HS-27A (cell line): ENCODE data around the gene CCDC60.

Experiments used
- DNase-seq: peaks from one replicate; pipeline ENCODE4 v3.0.0-alpha.2; 2012; ENCODE audit warnings: low read depth, missing footprints

Gene CCDC60, protein sequence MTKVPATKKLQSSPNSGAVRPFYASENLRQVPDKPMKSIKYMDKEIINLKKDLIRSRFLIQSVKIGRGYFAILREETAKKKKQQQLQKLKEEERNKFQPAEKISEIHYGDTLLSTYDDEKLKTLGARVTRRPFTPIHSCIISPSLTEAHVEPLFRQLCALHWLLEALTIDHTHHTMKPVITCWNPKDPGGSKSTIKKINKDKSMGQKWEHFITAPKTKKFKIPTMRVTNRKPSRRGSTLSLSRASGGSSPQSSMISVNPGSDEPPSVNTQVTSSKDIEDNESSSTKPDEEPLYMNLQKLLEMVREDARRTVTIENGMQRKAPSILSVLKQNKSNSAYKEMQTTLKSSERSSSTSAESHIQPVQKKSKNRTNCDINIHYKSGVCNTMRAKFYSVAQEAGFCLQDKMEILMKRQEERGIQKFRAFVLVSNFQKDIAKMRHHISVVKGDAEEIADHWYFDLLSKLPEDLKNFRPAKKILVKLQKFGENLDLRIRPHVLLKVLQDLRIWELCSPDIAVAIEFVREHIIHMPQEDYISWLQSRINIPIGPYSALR

DNA sequence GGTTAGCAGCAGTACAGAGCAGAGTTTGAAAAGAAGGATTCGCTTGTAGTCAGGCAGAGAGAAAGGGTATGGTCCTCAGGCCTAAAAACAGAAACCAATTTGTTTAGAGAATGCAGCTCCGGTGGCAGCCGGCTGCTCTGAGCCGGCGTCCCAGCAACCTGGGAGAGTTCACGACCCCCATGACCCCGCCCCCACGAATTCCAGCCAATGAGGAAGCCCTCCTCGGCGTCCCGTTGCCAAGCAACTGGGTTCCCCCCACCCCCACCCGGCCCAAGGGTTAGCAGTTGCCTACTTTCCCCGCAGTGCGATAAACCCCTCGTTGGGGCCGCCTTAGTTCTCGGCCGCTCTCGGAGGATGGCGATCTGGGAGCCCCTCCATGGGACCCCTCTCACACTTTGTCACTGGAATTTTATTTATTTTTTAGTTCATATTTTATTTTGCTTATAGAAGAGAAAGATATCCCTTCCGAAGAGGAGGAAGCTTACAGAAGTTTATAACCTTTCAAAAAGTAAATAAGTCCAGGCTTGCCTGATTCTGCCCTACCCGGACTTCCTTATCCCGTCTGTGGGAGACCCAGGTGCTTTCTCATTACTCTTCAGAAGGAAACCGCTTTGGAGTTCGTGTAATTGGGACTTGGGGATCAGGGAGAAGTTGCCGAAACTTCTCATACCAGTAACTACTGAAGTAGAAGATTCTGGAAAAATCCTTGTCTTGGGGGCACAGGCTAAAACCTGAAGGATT, at the start of gene CCDC60:
CCDC60 (plus strand) TSS at position 300 of the 741 bp plus-strand sequence. CDS start 448 bp downstream, outside the sequence.
- no peak for DNase-seq

DNA sequence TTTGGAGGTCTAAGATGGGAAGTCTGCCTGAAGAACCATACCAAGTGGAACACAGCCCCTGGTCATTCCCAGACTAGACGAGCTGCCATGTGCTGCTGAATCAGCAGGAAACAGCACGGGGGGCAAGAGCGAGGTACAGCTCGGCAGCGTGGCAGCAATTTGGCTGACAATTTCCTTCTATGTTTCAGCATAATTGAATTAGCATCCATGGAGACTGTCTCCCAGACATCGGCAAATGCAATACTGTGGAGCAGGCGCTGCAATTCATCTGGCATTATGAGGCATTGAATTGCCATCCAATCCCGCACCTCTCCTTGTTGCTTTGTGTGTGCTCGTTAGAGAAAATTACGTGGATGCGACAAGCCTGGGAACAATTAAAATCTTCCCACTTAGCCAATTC, 46.0 kb upstream of the CCDC60 start:
- no peak for DNase-seq

DNA sequence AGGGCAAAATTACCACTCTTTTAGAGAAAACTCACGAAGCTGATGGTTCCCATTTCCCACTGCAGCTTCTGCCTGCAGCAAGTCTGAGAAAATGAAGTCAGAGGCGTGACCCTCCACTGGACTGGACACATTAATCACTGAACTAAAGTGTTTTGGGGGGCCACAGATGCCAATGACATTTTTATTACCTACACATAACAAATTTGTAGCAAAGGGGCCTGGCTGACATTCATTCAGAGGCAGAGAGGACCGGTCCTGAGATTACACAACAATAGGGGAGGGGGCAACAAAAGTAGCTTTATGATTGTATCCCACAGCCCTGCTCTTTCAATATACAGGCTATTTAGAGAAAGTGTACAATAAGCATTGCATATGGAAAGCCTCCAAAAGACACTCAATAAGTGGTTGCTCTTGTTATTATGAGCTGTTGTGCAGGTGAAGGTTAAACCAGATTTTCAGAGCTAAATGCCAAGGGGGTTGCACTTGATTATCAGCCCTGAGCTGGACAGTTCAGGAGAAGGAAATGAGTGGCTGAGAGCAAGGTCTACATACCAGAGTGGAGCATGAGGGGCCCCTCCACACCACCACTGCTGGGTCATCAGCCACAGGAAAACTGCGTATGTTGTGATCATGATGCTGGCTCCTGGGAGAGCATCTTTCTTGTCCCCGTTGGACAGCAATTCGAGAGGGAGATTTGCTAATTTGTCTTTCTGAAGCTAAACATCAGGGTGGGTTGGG, 41.5 kb upstream of the CCDC60 start:
- DNase-seq, result no peak

DNA sequence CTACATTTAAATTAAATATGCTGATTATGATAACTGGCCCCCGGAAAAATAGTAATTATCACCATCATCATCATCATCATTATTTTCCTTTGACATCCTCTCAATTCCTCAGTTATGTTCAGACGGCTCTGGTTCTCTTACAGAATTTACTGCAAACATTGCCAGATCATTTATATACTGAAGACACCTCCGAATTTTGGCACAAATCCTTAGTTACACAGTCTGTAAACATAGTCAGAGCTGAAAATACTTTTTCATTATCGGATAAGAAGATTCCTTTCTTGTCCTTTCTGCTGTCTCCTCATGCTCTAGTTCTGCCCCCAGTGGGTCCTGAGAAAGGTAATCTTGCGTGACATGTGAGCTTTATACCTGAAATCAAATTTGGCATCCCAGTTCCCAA, 40.3 kb upstream of the CCDC60 start:
- DNase-seq, result no peak

DNA sequence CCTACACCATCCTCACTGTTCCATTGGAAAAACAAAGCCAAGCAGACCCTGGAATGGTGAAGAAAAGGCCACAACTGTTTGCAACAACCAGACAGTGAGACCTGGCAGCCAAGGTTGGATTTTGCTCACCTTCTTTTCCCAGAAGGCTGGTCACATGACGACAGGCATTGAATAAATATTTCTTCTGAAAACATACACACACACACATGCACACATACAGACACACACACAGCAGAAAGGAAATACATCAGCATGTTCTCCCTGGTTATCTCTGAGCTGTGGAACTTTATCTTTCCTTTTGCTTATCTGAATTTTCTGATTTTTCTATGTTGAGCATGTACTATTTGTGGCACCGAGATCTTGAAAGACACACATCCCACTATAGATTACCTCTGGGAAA, 38.0 kb upstream of the CCDC60 start:
- DNase-seq, result no peak

- DNase-seq, result no peak
Measured at GRCh38 chr12:119299130-119299529, 35.4 kb upstream of the CCDC60 start.

- DNase-seq, result no peak
Measured at GRCh38 chr12:119301379-119301778, 33.1 kb upstream of the CCDC60 start.

- DNase-seq, result no peak
Measured at GRCh38 chr12:119302451-119303080, 32.0 kb upstream of the CCDC60 start.

DNA sequence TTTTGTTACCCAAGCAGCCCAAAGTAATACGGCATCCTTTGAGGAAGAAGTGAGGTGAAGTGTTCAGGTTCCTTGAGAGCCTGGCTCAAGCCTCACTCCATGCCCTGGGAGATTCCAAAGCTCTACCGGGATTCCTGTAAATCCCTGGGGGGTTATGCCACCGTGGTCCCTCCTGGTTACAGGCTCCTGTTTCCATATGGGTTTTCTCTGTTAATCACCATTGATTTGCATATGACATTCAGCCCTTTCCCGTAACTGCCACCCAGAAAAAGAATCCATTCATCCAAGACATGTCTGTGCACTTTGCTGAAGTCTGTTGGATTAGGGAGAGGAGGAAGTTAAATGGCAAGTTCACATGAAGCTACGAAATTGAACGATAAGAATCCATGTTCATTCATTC, 27.9 kb upstream of the CCDC60 start:
- DNase-seq, result no peak

- DNase-seq, result no peak
Measured at GRCh38 chr12:119307747-119308146, 26.8 kb upstream of the CCDC60 start.

DNA sequence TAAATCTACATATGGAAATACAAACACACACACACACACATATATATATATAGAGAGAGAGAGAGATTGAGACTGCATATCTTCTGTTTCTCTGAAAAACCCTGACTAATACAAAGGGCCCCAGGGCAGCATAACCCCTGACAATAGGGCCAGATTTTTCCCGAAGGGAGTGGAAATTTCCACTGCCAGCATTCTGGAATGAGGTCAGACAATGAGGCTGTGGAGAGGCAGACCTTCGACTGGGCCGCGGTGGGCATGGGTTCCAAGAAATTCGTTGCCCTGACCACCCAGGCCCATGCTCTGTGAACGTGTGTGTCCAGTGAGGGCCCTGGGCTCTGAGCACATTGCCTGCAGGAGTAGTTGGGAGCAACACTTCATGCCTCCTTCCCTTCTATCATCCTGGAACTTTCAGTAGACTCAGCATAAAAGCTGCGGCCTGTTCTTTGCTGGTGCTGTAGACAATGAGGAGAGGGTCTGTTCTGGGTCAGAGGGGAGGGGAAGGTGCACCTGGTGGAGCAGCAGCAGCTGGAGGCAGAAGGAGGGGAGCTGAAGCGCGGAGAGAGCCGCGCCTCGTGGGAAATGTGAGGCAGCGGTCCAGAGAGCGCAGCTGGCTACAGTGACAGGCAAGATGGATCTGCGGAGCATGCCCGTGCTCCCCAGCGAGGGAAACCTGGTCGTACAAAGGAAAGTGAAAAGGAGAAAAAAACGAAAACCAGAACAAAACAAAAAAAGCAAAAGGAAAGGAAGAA, 25.6 kb upstream of the CCDC60 start:
- DNase-seq, result no peak

DNA sequence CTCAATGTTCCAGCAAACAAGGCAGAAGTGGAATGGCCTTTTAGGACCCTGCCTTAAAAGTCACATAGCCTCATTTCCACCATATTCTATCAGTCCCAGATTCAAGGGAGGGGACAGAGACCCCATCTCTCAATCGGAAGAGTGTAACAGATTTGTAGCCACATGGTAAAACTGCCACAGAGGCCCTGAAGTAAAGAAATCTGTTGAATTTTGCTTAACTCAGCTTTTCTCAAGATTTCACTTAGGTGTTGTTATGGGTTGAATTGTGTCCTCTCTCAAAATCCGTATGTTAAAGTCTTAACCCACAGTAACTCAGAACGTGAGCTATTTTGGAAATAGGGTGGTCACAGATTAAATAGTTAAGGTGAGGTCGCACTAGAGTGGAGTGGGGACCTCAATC, 22.7 kb upstream of the CCDC60 start:
- DNase-seq, result no peak

DNA sequence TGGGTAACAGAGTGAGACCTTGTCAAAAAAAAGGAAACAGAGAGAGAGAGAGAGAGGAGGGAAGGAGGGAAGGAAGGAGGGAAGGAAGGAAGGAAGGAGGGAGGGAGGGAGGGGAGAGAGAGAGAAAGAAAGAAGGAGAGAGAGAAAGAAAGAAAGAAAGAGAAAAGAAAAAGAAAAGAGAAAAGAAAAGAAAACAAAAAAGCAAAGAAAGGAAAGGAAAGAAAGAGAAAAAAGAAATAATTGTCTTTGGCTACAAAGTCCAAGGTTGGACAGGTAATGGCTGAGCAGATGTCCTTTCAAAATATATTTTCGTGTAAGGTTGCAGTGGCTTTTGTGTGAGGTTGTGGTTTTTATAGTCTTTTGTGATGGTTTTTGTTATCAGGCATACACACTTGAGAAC, 21.6 kb upstream of the CCDC60 start:
- no peak for DNase-seq

- DNase-seq, result no peak
Measured at GRCh38 chr12:119314290-119314689, 20.2 kb upstream of the CCDC60 start.

DNA sequence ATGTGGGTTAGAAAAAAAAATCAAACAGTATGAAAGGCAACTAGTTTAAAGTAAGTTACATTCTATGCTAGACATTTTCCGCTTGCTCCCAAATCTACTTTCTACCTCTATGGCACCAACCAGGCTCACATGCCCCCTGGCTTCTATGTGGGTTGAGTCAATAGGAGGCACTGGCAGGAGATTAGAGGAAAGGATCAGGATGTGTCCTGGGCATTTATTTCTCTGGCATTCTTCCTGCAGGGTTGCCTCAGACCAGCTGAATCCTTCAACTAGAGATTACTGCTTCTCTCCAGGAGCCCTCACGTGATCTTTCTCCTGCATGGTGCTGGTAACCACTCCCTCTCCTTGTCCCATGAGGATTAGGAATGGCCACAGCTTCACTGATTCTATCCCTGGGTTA, 14.9 kb upstream of the CCDC60 start:
- DNase-seq, result no peak

GRCh38 chr12:119320678-119321077, 13.9 kb upstream of the CCDC60 start:
- DNase-seq, result no peak

- DNase-seq, result no peak
Measured at GRCh38 chr12:119322301-119322723, 12.2 kb upstream of the CCDC60 start.

DNA sequence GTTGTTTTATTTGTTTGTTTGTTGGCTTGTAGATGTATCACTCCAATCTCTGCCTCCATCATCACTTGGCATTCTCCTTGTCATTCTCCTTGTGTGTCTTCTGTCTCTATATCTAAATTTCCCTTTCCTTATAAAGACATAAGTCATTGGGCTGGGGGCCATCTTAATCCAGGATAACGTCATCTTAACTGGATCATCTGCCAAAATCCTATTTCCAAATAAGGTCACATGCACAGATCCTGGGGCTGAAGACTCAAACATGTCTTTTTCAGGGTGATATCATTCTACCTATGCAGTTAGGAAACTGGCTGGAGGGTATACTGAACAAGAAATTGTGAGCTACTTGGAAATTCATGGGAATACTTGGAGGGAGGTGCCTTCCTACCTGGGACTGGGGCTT, 8.7 kb upstream of the CCDC60 start:
- DNase-seq, result no peak

DNA sequence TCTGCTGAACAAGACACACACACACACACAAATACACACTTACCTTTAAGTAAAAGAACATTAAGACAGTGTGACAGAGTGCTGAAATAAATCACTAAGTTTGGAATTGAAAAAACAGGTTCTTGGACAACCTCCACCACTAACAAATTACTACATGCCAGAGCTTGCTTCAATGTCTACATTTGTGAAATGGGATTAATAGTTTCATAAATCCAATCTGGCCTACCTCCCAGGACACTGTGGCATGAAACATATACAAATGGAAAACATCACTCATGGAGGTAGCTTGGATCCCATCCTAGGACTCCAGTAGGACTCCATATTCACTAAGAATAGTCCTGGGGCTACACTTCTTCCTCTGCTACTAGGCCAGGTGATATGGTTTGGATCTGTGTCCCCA, 8.2 kb upstream of the CCDC60 start:
- no peak for DNase-seq

- DNase-seq, result no peak
Measured at GRCh38 chr12:119327471-119327870, 7.1 kb upstream of the CCDC60 start.

- DNase-seq, result no peak
Measured at GRCh38 chr12:119328111-119328510, 6.4 kb upstream of the CCDC60 start.
